Activated T-cell treated with anti-CD3 and anti-CD28 coated beads, Interleukin-2, amount 50 U/mL, for 1 hour (primary cell): ENCODE measurements around the gene ERC1.
A peak's percentile ranks its signal among the peaks of the same experiment; 100 is the strongest.

Experiments used
- DNase-seq: peaks from one replicate; pipeline ENCODE4 v3.0.0-alpha.2; 2020

The ERC1 gene

GRCh38 chr12:1464925-1465324, 473.9 kb downstream of the ERC1 start:
- no peak for DNase-seq

GRCh38 chr12:1465990-1466389, 475.0 kb downstream of the ERC1 start:
- no peak for DNase-seq

GRCh38 chr12:1466481-1467154, 475.6 kb downstream of the ERC1 start:
- no peak for DNase-seq

- no peak for DNase-seq
These were observed 476.7 kb downstream of the ERC1 start for GRCh38 chr12:1467710-1468109.

- DNase-seq: no peak
These were observed 478.0 kb downstream of the ERC1 start for GRCh38 chr12:1469070-1469469.

GRCh38 chr12:1470051-1470450, 479.0 kb downstream of the ERC1 start:
- no peak for DNase-seq

- DNase-seq: no peak
These were observed 480.2 kb downstream of the ERC1 start for GRCh38 chr12:1471224-1471623.

GRCh38 chr12:1473418-1473817, 482.4 kb downstream of the ERC1 start:
- DNase-seq: no peak

- no peak for DNase-seq
These were observed 483.1 kb downstream of the ERC1 start for GRCh38 chr12:1474041-1474573.

- DNase-seq: no peak
These were observed 483.6 kb downstream of the ERC1 start for GRCh38 chr12:1474574-1475153.

- no peak for DNase-seq
These were observed 488.6 kb downstream of the ERC1 start for GRCh38 chr12:1479645-1480044.

- no peak for DNase-seq
These were observed 490.3 kb downstream of the ERC1 start for GRCh38 chr12:1481326-1481725.

GRCh38 chr12:1481906-1482305, 490.9 kb downstream of the ERC1 start:
- no peak for DNase-seq

- peak; percentile 24 for DNase-seq
These were observed 497.9 kb downstream of the ERC1 start for GRCh38 chr12:1488908-1489381.

- no peak for DNase-seq
These were observed 501.1 kb downstream of the ERC1 start for GRCh38 chr12:1491983-1492697.

GRCh38 chr12:1493781-1494565, 502.9 kb downstream of the ERC1 start:
- no peak for DNase-seq

- DNase-seq: no peak
These were observed 503.8 kb downstream of the ERC1 start for GRCh38 chr12:1494856-1495255.

- DNase-seq: no peak
These were observed 505.3 kb downstream of the ERC1 start for GRCh38 chr12:1496162-1496900.

GRCh38 chr12:1497161-1497560, 506.1 kb downstream of the ERC1 start:
- no peak for DNase-seq

- no peak for DNase-seq
These were observed 507.2 kb downstream of the ERC1 start for GRCh38 chr12:1498199-1498740.

GRCh38 chr12:1499351-1499750, 508.3 kb downstream of the ERC1 start:
- no peak for DNase-seq
